HL-60 (cell line): ENCODE data around the gene SLC1A5.

Source experiments
- DNase-seq, 2 experiments: peaks; one replicate each; pipeline ENCODE4 v3.0.0-alpha.2; 2010 to 2020; ENCODE audit warnings: low read depth in 1 of 2, low spot score in 1 of 2
- H3K27ac ChIP-seq: fragments of 250-450 bp; sonication (Bioruptor Pico); replicated peaks from 2 replicates; pipeline ENCODE4 v1.5.1; 2020; ENCODE audit warnings: mild to moderate bottlenecking, moderate library complexity
- H3K27me3 ChIP-seq: fragments of 250-450 bp; sonication (Bioruptor Pico); 2 replicates; pipeline ENCODE4 v1.5.1; 2021; ENCODE audit warnings: mild to moderate bottlenecking, moderate library complexity; ENCODE audit not compliant: insufficient read depth, poor library complexity, severe bottlenecking
- H3K4me3 ChIP-seq: replicated peaks from 2 replicates; pipeline ENCODE4 v1.5.1; 2011; ENCODE audit warnings: mild to moderate bottlenecking, control low read depth, low read length; ENCODE audit not compliant: insufficient read depth
- CTCF ChIP-seq: IDR thresholded peaks from one replicate; pipeline ENCODE4 v1.5.1; 2011; ENCODE audit warnings: low read length, control low read depth, inconsistent platforms; ENCODE audit not compliant: insufficient read depth
- GABPA ChIP-seq: IDR thresholded peaks from 2 replicates; pipeline ENCODE4 v1.6.1; 2012; ENCODE audit warnings: low read depth
- POLR2AphosphoS5 ChIP-seq: IDR thresholded peaks from 2 replicates; pipeline ENCODE4 v1.6.1; 2012; ENCODE audit warnings: low read depth
- REST ChIP-seq: IDR thresholded peaks from 2 replicates; pipeline ENCODE4 v1.6.1; 2012; ENCODE audit warnings: low read depth; ENCODE audit not compliant: insufficient replicate concordance
- SPI1 ChIP-seq: IDR thresholded peaks from 2 replicates; pipeline ENCODE4 v1.6.1; 2012; ENCODE audit warnings: low read depth, mild to moderate bottlenecking, borderline replicate concordance

The SLC1A5 gene

GRCh38 chr19:46725036-46725820 is 63.2 kb downstream of the SLC1A5 start:
- Histone ChIP-seq H3K27ac (no peak overlapping the region), H3K27me3 (no peaks in the 10 kb centered on the region), H3K4me3 (no peak overlapping the region)
- TF ChIP-seq CTCF (no peak), REST (no peak), POLR2AphosphoS5 (no peak), GABPA (no peak), SPI1 (no peak)
- no peak for DNase-seq
